Measurements from ENCODE around the gene VPS35. TPM values are rescaled to one million over a fixed set of nuclear protein-coding genes. Genes with fewer than 3 reads are reported as not detected.

Gene VPS35
- polyA plus RNA-seq, 2 of the 4 experiments (the other 2 are of a cell fraction): 82.3 to 85.5 TPM

Other genes starting within 250 kb of the VPS35 start
- gene SHCBP1, start 67.8 kb downstream of the VPS35 start, polyA plus RNA-seq (2011; rRNA removed): 40.2 and 53.6 TPM in 2 replicates
- gene SHCBP1, start 67.8 kb downstream of the VPS35 start, polyA plus RNA-seq (2017; fragmentation: RNase III; extraction: RNeasy Plus Mini Kit Qiagen cat#74134 plus additional on column Dnase treatment): 45.2 to 49.9 TPM (median 46.0 TPM) in 3 replicates
- gene ORC6, start 481 bp upstream of the VPS35 start, polyA plus RNA-seq (2011; rRNA removed): 27.7 and 35.0 TPM in 2 replicates
- 44.5 to 48.8 TPM (median 46.5 TPM) in 3 replicates for gene ORC6, start 481 bp upstream of the VPS35 start, polyA plus RNA-seq (2017; fragmentation: RNase III; extraction: RNeasy Plus Mini Kit Qiagen cat#74134 plus additional on column Dnase treatment)
- gene MYLK3, start 59.2 kb upstream of the VPS35 start, polyA plus RNA-seq (2011; rRNA removed): 0.15 and 0.16 TPM in 2 replicates
- gene MYLK3, start 59.2 kb upstream of the VPS35 start, polyA plus RNA-seq (2017; fragmentation: RNase III; extraction: RNeasy Plus Mini Kit Qiagen cat#74134 plus additional on column Dnase treatment): 0.05 to 0.07 TPM (median 0.05 TPM) in 3 replicates
- gene C16orf87, start 142.0 kb upstream of the VPS35 start, polyA plus RNA-seq (2011; rRNA removed): 10.1 and 17.1 TPM in 2 replicates
- gene C16orf87, start 142.0 kb upstream of the VPS35 start, polyA plus RNA-seq (2017; fragmentation: RNase III; extraction: RNeasy Plus Mini Kit Qiagen cat#74134 plus additional on column Dnase treatment): 10.0 to 10.8 TPM (median 10.3 TPM) in 3 replicates
- gene GPT2, start 195.2 kb upstream of the VPS35 start, polyA plus RNA-seq (2011; rRNA removed): 14.4 and 15.3 TPM in 2 replicates
- gene GPT2, start 195.2 kb upstream of the VPS35 start, polyA plus RNA-seq (2017; fragmentation: RNase III; extraction: RNeasy Plus Mini Kit Qiagen cat#74134 plus additional on column Dnase treatment): 8.9 to 9.6 TPM (median 9.2 TPM) in 3 replicates

Data from A549 (cell line).